GM19324 (cell line): ENCODE measurements around the gene NOTO.

ENCODE experiments used
- ATAC-seq: cut with Tn5 transposase; IDR thresholded peaks from one replicate; pipeline ENCODE4 v1.9.1; 2021; ENCODE audit warnings: mild to moderate bottlenecking, moderate library complexity; ENCODE audit not compliant: unreplicated experiment, low FRiP score

The NOTO gene

DNA sequence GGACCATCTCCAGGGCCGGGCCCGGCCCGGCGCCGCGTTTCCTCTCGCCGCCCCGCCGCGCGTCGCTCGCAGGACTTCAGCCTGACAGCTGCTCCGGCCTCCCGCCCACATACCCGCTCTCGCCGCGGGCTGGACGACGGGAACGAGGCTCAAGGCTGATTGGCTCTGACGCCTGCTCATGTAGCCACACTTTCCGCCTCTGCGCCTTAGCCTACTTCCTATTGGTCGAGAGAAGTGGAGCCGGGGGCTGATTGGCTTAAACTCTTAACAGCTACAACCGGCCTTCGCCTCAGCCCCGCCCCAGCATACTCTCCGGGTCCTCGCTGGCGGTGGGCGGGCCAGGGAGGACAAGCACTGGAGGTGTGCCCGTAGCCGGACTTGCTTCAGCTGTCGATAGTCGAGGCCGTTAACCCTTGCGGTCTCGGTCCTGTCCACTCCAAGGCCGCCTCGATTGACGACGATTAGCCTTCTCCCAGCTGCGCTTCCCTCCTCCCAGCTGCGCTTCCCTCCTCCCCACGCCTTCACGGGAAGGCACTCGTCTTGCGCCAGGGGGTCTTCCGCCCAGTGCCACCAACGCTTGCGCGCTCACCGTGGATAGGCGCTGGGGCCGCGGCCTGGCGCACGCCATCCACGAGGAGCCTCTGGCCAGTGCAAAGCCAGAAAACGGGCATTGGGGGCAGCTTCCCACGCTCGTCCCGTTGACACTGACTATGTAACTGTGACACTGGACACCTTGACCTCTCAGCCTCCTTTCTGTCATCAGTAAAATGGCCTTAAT lies 31.0 kb downstream of the NOTO start, which contains the start of gene PRADC1:
Gene PRADC1, minus strand, starts transcription at position 86 of the 778 bp plus-strand sequence. Its CDS starts 79 bp downstream, at position 7.
- peak; percentile 91 for ATAC-seq

DNA sequence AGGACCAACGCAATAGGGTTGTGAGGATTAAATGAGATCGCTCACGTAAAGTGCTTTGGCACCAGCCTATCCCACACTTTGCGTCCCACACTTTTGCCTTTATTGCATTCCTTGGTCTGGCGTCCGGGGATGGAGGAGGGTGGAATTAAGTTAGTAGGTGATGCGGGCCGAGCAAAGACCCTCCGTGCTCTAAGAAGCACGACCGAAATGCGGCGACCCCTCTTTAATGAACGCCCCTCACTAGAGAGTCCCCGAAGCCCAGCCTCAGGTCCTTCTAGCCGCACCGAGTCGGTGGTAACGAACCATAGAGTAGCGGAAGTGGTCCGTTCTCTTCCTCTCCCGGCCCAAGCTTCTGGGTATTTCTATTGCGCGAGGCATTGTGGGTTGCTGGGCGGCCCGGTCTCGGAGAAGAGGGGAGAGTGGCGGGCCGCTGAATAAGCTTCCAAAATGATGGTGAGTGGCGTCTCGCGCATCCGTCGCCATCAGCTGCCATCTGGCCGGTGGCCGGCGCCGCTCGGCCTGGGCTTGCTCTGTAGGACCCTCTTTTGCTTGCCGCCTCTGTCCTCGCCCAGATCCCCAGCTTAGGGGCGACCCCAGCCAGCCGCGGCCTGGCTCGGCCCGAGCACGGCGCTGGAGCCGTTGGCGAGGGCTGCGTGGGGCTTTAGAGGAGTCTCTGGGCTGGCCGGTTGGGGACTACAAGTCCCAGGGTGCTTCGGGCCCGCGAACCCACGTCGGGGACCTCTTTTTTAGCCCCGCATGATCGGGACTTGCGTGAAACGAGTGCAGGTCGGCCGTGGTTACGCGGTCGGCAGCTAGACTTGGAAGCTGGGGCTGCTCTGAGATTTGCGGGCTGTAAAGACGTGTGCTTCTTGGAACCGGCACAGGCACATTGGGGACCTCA lies 31.8 kb downstream of the NOTO start, which contains the start of gene CCT7:
Gene CCT7, plus strand, starts transcription at position 377 of the 901 bp plus-strand sequence. Its CDS starts 71 bp downstream, at position 448.
- ATAC-seq, result peak; percentile 63

DNA sequence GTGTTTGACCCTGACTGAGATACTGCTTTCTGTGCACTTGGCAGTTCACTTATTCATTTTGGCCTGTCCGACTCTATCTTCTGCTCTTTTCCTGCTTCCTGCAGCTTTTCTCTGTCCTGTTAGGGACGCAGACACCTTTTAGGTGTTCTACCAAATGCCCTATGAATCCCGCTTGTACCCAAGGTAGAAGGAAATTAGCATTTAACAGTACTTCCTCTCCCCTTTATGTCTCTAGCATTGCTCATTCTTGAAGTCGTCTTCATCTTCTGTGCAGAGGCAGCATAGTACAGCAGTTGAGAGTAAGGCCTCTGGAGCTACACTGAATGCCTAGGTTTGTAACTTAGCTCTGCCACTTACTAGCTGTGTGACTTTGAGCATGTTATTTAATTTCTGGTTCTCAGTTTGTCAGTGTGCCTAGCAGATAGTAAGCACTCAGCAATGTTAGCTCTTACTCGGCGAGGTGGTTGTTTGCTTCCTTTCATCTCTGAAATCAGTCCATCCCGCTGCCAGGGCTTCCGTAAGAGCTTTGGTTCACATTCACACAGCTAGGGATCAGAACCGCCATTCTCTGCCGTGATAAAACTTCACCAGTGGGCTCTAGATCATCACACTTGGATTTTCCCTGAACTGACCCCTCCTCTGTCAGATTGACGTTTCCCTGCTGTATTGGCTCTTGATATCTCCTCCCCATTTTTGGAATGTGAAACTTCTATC lies 33.1 kb downstream of the NOTO start:
- ATAC-seq, result no peak

DNA sequence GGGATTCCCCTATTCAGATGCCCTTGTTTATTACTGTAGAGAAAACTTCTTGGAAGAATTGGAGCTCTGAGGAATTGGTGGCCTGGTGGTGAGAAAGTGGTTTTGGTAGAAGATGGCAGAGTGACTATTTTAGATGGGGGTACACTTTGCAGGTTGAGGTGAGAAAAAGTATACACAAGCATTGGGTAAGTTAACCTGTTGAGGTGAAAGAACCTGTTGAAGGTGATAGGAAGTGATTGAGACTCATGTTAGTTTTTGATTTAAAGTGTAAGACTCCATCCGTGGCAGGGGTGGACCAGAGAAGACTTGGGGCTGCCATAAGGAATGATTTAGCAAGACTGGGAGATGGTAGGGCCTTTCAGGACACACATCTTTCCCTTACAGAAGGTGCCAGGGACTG lies 34.8 kb downstream of the NOTO start:
- no peak for ATAC-seq

DNA sequence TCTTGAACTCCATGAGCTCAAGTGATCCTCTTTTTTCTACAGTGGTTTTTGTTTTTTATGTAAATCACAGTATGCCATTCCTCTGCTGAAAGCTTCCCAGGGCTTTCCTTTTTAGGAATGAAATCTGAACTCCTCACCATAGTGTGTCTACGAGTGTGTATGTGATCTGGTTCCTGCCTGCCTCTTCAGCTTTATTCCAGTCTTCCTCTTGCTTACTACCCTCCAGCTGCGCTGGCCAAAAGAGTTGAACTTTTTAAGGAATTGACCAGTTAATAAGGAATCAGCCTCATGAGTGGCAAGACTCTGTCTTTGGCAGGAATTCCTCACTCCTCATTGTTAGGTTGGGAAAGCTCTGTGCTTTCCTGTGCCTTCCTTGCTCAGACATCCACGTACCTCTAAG lies 35.8 kb downstream of the NOTO start:
- no peak for ATAC-seq

DNA sequence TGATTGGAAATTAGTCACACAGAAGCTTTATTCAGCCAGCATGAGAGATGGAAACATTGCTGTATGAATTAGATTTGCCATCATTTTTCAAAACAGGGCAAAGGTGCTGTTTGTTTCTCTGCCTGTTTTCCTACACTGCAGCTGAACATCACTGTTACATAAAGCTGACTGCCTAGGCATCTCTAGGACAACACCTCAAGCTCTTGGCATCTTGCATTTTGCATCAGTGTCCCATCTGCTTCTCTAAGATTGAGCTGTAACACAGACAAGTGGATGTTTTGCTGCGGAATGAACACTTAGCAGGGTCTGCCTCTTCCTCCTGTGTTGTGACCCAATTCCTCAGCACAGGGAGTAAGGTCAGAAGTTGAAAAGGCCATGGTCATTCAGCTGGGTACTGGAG lies 36.6 kb downstream of the NOTO start:
- ATAC-seq, result no peak

DNA sequence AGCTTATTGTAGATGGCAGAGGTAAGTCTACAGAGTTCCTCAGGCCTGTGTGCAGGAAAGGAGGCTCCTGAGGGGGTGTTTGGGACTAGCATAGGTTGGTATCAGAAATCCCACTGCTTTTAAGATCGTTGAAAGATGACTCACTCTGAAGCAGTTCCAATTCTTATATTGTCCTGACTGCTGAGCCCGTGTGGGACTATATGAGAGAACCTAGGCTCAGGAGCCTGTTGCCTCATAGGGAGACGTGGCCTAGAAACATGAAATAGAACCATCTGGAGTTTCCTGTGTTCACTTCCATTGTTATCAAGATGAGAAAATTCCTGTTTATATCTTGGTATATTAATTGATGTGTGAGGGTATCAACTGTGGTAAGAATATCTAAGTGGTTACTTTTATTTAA lies 37.4 kb downstream of the NOTO start:
- ATAC-seq, result no peak

DNA sequence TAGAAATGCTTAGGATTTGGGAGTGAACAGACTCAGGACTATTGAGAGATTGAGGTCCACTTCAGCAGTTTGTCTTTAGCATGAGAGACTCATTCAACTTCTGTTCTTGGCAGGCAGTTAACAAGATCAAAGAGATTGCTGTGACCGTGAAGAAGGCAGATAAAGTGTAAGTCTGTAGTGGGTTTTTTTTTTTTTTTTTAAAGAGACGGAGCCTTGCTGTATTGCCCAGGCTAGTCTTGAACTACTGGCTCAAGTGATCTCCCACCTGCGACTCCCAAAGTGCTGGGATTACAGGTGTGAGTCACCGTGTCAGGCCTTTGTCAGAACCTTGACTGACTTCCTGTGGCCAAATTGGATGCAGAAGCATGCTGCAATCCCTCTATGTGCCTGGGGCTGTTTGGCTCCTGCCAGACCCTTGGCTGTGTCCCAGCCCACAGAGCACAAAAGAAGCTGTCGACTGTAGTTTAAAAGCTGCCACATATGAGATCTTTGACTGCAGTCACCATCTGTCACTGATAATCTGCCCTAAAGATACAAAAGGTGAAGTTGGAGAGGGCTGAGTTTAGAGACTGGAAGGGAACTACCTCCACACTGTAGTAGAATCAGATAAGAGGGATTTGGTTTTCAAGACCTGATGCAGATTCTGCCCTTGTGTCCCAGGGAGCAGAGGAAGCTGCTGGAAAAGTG lies 41.7 kb downstream of the NOTO start:
- no peak for ATAC-seq

DNA sequence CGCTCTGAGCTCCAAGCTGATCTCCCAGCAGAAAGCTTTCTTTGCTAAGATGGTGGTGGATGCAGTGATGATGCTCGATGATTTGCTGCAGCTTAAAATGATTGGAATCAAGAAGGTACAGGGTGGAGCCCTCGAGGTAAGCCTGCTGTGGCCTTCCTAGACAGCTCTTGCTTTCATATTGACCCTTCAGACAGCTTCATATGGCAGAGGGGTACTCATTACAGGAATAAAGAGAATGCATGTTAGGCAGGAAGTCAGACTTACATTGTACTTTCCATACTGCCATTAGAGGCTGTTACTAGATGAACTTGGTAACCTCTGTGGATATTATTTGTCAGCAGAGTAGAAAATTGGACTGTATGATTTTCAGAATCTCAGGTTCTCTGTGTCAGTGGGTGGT lies 42.2 kb downstream of the NOTO start:
- ATAC-seq, result no peak

DNA sequence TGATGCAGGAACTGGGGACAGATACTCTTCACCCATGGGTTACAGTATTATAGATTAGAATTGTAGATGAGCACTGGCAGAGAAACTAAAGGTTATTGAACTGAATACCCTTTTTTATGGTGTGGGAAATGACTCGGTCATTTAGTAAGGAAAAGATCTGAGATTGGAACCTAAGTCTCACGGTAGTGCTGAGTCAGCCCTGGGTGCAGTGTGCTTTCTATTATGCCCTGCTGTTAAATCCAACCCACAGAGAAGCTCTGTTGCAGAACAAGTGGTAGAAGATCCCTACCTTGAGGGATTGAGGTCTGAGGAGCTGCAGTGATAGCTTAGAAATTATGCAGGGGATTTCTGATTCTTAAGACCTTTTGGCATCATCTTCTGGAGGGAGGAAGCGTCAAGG lies 44.5 kb downstream of the NOTO start:
- no peak for ATAC-seq

DNA sequence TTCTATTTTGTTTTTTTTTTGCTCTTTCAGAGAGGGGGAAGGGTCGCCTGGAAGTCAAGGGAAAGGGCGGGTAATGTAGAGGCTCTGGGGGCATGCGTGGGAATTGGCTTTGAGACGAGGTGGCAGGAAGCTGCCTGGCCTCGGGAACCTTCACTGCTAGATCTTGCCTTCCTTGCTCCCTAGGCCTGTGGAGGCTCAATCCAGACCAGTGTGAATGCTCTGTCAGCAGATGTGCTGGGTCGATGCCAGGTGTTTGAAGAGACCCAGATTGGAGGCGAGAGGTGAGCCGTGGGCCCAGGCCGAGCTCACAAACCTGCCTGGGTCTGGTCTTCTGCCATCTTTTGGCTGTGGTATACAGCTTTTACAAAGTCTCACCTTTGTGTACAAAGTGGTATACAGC lies 47.3 kb downstream of the NOTO start:
- ATAC-seq, result no peak

DNA sequence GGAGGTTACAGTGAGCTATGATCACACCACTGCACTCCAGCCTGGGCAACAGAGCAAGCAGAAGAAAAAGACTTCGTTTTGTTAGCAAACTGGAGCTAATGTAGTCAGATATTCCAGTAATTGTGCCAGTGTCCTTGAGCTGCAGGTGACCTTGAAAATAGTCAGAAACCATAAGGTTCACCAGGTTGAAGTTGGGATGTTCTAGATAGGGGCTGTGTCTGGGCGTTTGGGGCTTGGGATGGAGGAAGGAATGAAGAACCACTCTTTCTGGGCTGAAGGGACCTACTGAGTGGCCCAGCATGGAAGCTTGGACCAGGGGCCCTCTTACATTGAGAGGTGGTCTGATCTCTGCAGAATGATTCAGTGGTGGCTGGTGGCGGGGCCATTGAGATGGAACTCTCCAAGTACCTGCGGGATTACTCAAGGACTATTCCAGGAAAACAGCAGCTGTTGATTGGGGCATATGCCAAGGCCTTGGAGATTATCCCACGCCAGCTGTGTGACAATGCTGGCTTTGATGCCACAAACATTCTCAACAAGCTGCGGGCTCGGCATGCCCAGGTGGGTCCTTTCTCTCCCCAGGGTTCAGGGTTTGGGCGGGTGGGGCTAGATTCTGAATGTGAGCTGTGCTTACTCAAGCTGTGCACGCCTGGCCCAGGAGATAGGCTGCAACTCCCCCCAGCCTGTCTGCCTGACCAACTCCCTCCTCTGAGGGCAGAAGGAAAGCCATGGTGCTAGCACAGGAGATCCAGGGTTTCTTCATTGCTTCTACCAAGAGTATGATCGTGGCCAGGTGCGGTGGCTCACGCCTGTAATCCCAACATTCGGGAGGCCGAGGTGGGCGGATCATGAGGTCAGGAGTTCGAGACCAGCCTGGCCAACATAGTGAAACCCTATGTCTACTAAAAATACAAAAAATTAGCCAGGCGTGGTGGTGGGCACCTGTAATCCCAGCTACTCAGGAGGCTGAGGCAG lies 48.8 kb downstream of the NOTO start:
- ATAC-seq, result no peak

DNA sequence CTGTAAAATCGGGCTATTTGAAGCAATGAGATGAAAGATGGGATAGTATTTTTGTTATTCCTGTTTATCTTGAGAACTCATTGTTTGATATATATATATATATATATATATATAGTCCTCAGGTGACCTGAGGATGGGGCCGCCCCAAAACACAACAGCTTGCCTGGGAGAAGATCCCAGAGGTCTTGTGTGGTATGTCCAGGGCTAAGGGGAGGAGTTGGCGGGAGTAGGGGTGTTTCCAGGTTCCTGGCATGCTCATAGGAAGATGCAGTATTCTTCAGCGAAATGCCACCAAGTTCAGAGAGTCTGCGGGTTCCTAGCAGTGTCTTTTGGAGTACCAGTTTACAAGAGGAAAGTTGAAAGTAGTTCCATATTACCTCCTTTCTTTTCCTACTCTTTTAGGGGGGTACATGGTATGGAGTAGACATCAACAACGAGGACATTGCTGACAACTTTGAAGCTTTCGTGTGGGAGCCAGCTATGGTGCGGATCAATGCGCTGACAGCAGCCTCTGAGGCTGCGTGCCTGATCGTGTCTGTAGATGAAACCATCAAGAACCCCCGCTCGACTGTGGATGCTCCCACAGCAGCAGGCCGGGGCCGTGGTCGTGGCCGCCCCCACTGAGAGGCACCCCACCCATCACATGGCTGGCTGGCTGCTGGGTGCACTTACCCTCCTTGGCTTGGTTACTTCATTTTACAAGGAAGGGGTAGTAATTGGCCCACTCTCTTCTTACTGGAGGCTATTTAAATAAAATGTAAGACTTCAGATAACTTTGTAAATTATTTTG lies 50.1 kb downstream of the NOTO start:
- ATAC-seq, result no peak

DNA sequence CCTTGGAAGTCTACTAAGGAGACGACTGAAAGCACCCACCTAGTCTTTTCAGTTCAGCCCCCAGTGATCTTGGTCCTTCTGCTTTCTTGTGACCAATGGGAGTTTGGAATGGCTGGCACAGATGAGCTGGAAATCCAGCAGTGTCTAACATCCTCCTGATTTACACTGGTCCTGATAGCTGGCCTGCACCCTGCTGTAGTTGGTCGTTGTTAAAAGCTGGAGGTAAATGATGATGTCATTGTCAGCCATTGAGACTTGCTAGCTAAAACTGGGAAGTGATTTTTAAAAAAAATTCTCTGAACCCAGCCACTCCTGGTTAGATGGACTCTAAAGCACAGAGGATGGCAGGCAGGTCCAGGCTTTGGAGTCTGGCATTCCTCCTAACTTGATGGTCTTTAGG lies 51.0 kb downstream of the NOTO start:
- no peak for ATAC-seq

DNA sequence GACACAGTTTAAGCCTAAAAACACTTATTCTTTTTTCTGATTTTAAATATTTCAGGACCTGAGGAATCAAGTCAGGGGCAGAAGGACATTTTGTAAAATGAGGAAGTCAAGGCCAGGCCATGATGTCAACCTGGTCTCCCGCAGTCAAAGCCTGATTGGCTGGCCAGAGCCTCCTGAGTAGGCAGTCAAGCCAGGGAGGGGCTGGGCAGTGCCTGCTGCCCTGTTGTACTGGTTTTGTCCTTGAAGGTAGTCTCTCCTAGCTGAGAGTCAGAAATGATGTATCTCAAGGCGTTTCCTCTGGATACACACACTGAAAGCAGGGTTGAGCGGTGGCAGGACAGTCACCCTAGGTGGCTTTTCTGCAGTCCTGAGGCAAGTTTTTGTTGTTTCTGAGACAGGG lies 51.5 kb downstream of the NOTO start:
- no peak for ATAC-seq

DNA sequence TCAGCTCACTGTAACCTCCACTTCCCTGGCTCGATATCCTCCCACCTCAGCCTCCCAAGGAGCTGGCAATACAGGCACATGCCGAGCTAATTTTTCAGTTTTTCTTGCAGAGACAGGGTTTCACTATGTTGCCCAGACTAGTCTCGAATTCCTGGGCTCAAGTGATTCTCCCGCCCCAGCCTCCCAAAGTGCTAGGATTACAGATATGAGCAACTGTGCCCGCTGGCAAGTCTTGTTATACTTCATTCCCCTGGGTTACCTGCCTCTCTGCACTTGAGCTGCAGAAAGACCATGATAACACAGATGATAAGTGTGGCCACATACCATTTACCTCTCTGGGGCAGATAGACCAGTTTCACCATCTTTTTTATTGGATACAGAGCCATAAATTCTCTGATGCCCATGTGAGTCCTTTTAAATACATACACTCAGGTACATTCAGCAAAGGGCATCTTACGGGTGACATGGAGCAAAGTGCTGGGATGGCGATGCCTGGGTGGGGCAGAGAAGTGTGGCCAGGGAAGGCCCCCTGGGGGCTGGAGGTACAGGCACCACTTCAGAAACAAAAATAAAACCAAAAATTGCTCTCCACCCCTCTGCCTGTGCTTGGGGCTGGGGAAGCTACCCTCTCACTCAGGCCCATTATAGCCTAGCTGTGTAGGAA lies 52.1 kb downstream of the NOTO start:
- ATAC-seq, result no peak

DNA sequence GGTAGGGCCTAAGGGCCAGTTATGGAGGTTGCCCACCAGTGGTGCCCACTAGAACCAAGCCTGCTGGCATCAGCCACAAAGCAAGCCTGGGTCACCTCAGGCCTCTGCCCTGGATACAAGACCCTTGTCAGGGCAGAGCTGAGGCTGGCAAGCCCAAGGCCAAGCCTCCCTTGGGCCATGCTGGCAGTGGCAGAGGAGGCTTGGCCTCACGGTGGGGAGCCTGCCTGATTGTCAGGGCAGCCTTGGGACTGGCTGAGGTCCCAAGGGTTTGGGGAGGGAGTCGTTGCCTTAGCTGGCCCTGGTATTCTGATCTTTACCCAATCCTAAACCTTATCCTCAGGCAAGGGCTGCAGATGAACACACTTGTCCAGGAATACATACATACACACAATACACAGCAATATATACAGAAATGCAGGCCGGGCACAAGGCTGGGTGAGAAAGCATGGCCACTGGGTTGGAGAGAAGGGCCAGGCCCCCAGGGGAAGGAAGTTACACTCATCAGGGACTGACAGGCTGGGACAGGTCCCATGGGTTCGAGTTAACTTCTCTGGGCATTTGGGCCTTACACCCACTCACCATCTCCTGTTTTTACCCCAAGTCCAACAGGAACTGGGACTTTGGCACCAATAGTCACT lies 52.8 kb downstream of the NOTO start:
- no peak for ATAC-seq
